HG02840 (cell line): ENCODE data around the gene RFK.

Experiments used
- ATAC-seq: cut with Tn5 transposase; IDR thresholded peaks from one replicate; pipeline ENCODE4 v1.9.1; 2021; ENCODE audit warnings: mild to moderate bottlenecking, moderate library complexity, moderate number of reproducible peaks; ENCODE audit not compliant: unreplicated experiment, low FRiP score

The RFK gene

DNA sequence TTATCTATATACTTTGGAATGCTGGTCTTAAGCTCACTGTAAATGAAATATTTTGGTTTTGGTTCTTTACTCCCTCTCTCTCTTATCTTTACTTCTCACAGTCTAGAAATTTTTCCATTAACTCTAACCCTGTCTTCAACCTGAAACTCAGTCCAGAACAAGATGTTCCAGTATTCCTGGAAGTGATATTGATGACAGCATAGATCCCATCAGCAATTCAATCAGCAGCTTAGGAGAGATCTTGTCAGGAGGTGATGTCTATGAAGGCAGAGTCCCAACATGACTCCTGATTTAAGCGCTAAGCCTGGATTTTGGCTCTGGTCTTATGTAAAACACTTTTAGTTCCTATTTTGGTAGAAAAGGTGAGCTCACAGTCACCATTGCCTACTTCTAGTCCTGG is 52.6 kb downstream of the RFK start:
- no peak for ATAC-seq

DNA sequence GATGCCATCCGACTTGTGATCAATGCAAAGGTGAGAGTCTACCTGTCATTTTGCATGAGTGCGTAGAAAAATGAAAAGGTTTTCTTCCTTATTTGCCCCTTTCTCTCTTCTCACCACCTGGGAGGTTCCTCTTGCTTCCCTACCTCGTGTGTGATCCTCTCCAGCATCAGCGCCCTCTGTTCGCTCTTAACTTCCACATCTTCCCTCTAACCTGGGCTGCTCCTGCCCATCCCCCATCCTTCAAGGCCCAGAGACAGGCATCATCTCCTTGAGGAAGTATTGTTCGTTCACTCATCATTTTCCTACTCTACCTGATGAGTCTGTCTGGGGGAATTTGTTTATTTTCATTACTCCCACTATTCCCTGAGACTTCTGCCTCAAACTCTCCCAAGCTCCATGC is 55.8 kb downstream of the RFK start:
- no peak for ATAC-seq

DNA sequence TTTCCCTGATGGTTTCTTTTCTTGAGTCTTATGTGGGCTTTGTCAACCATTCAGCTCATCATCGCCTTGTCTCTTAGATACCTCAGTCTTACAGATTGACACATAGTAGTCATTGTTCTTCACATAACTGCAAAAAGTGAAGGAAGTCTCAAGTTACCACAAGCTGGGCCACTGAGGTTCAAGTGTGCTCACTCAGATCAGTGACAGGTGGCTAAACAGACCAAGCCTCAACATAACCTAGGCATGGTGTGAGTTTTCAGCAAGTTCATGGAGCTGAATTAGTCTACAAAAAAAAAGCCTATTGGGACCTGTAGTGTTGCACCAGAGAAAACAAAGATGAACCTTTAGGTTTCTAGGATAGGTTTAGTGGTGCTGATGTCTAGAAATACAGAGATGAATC is 58.2 kb downstream of the RFK start:
- no peak for ATAC-seq
